Superior temporal gyrus (tissue), 1 donor: Measurements from ENCODE around the gene KDM4C.
A peak's percentile ranks its signal among the peaks of the same experiment; 100 is the strongest.
"Not testable (repeated sequence)": the region's sequence is repeated elsewhere in the genome, so short reads cannot be mapped to it uniquely, and the experiment has no call there.

Experiments used
- DNase-seq: peaks from one replicate; pipeline ENCODE4 v3.0.0-alpha.2; 2016; ENCODE audit errors: extremely low spot score

KDM4C gene

DNA sequence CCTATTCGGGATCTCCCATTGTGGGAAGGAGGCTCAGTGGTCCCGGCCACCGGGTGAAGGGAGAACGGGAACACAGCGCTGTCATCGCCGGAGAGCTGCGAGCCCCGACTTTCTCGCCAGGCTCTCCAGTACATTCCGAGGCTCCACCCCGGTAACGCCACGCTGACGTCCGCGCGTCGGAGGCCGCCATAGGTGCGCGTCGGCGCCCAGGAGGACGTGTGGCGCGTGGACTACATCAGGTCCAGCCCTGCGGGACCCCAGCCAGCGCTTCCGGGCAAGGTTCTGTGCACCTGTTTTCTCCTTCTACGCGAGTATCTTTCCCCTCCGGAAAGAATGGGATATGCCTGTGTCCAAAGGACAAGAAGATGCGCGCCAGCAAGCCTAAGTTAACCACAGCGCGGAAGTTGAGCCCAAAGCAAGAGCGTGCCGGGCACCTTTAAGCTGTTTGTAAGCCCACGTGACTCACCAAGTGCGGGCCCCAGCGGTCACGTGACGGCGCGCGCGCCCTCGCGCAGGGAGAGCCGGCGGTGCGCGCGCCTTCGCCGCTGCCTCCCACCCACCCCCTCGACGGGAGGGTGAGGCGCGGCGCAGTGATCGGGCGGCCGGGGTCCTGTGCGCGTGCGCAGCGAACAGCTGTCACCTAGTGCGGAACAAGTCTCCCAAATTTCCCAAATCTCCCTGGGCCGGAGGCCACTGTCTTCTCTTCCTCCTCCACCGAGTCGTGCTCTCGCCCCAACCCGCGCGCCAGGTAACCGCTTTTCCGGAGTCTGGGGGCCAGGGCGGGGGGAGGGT lies at the start of gene KDM4C:
TSS of gene KDM4C (plus strand) at position 518 of the 792 bp plus-strand sequence. CDS start 35,016 bp downstream, outside the sequence.
- DNase-seq = peak; percentile 96

- DNase-seq = no peak
These were observed 49.0 kb upstream of the KDM4C start for GRCh38 chr9:6708732-6709131.

- no peak for DNase-seq
These were observed 46.4 kb upstream of the KDM4C start for GRCh38 chr9:6711403-6711802.

DNA sequence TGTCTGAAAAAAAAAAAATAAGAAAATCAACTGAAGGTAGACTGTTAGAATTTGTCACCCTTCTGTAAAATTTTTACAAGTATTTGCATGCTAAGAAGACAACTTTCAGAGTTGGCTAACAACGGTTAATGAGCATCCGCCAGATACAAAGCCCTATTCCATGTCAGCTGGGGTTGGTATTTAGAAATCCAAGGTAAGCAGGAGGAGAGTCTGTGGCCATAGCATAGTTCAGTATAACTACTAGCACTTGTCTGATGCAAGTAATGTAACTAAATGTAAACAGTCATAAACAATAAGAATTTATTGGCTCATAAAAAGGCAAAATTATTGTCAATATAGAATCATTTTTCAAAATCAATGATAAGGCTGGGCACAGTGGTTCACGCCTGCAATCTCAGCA lies 45.7 kb upstream of the KDM4C start:
- DNase-seq = no peak

- DNase-seq = no peak
These were observed 43.6 kb upstream of the KDM4C start for GRCh38 chr9:6714176-6714575.

GRCh38 chr9:6715153-6715754 lies 42.5 kb upstream of the KDM4C start:
- not testable (repeated sequence) for DNase-seq

- no peak for DNase-seq
These were observed 41.8 kb upstream of the KDM4C start for GRCh38 chr9:6715755-6716643.

DNA sequence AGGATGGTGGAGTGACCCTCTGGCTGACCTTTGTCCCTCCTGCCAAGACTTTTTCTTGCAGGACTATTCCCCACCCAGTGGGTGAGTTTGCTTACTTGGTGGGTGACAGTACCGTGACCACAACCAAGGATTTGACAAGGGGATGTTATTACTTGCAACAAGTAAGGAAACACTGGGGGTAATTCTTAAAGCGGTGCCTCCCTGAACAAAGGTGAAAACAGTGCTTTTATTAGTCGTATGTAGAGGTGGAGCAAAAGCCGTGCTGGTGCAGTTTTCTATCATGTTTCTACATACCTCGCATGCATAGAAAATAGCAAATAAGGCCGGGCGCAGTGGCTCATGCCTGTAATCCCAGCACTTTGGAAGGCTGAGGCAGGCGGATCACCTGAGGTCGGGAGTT lies 41.0 kb upstream of the KDM4C start:
- DNase-seq = no peak

DNA sequence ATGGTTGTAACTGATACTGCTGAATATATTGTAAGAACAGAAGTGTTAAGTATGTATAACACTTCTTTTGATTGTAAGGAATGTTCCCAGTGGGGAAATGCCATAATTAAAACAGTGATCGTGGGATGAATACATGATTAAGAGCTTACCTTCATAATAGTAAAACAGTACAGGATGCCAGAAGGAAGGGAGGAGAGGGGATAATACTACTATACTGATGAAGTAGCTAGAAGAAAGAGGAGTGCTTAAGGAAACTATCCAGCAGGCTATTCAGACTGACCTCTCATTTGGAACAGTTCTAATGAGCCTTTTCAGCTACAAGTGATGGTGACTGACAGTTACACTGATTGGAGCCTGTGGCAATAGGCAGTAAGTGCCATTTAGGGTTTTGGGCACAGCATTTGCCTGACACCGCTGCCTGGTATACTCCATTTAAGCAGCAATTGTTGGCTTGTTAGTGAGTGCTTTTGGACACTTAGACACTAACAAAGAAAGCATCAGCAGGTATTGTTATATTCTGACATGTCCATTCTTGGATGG lies 33.8 kb upstream of the KDM4C start:
- no peak for DNase-seq

GRCh38 chr9:6733257-6733656 lies 24.5 kb upstream of the KDM4C start:
- no peak for DNase-seq

- no peak for DNase-seq
These were observed 23.9 kb upstream of the KDM4C start for GRCh38 chr9:6733831-6734230.

DNA sequence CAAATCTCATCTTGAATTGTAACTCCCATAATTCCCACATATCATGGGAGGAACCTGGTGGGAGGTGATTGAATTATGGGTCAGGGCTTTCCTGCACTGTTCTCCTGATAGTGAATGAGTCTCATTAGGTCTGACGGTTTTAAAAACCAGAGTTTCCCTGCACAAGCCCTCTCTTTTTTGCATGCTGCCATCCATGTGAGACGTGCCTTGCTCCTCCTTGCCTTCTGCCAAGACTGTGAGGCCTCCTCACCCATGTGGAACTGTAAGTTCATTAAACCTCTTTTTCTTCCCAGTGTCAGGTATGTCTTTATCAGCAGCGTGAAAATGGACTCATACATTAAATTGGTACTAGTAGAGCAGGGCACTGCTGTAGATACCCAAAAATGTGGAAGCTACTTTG lies 22.4 kb upstream of the KDM4C start:
- DNase-seq = no peak

GRCh38 chr9:6739218-6739617 lies 18.6 kb upstream of the KDM4C start:
- DNase-seq = no peak

GRCh38 chr9:6748861-6749260 lies 8.9 kb upstream of the KDM4C start:
- not testable (repeated sequence) for DNase-seq

- DNase-seq = not testable (repeated sequence)
These were observed 2.9 kb upstream of the KDM4C start for GRCh38 chr9:6754861-6755260.

- DNase-seq = no peak
These were observed 679 bp upstream of the KDM4C start for GRCh38 chr9:6757132-6757455.

GRCh38 chr9:6758248-6758497 lies 400 bp downstream of the KDM4C start:
- DNase-seq = no peak

DNA sequence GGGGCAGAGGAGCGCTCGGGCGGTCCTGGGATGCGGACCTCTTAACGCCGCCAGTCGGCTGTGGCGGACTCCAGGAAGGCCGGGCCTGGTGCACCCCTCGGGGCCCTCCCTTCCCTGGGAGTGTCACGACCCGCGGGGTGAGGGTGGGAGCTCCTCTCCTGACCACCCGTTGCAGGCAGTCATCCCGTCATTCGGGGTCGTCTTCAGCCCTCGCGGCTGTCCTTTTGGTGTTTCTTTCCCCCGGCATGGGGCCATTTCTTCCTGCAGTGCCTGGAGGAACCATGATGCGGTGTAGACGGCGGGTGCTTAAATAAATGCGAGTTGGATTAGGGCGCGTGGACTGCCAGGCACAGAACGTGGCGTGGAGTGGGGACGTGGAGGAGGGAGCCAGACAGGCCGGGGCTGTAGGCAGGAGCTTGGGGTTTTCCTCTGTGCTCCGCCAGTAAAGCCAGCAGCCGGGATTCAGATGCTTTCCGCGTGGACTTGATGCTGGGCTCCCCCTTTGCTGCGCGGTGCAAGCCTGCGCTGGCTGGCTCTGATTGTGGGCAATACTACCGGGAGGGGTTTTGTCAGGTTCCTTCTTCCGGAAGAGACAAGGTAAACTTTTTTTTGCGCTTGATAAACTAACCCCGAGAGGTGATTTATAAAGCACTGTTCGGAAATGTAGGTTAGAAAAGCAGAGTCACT lies 868 bp downstream of the KDM4C start:
- DNase-seq = peak; percentile 73

DNA sequence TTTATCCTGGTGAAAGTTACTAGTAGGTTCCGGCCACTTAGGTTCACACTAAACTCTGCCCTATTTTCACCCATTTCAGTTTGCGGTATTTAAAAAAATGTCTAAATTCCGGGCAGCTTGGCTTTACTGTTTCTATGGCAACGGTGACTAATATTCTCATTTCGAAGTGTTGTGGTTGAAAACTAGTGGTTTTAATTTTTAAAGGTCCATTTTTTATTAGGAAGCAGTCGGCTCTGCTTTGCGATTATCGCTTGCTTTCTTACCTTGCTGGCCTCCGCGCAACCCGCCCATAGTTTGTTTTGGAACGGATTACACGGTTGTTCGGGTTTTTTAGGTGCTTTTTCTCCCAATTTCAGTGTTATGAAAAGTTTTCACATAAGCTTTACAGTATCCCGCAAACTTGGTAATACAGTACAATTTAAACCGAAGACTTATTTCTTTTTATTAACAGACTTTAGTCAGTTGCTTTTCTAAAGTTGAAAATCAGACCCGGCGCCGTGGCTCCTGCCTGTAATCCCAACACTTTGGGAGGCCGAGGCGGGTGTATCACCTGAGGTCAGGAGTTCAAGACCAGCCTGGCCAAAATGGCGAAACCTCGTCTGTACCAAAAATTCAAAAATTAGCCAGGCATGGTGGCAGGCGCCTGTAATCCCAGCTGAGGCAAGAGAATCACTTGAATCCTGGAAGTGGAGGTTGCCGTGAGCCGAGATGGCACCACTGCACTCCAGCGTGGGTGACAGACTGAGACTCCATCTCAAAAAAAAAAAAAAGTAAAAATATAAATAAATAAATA lies 1.6 kb downstream of the KDM4C start:
- DNase-seq = no peak

DNA sequence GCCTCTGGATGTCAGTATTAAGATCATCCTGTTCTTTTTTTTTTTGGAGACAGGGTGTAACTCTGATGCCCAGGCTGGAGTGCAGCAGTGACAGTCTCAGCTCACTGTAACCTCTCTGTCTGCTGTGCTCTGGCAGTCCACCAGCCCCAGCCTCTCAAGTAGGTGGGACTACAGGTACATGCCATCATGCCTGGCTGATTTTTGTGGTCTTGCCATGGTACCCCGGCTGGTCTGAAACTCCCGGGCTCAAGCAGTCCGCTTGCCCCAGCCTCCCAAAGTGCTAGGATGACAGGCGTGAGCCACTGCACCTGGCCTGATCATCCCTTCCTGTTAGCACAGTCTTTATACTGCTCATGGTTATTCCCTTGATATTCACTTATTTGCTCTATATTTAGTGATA lies 3.5 kb downstream of the KDM4C start:
- no peak for DNase-seq

GRCh38 chr9:6763244-6763643 lies 5.5 kb downstream of the KDM4C start:
- DNase-seq = no peak
